T-cell (primary cell): ENCODE results near the gene CAPN9. TPM values are rescaled to one million over a fixed set of nuclear protein-coding genes. Genes with fewer than 3 reads are reported as not detected.

Source experiments
- ATAC-seq, 4 experiments: fragments of 200-7000 bp in 3 of 4; fragments of 150-1000 bp in 1 of 4; cut with Tn5 transposase; replicated peaks in 1 of 4; 1 replicate in 3 of 4; 2 replicates in 1 of 4; pipeline ENCODE4 v1.10.0; 2021; ENCODE audit warnings: moderate library complexity in 3 of 4, mild to moderate bottlenecking in 2 of 4, moderate number of reproducible peaks in 1 of 4
- CTCF ChIA-PET, 2 donors: fragments of 300-600 bp; sonication (Branson Sonifier 250); formaldehyde crosslinking; loops; one replicate each; lab custom pipeline; 2022; ENCODE audit warnings: antibody characterized with exemption in 2 of 2; lab: Charles Lee
- POLR2A ChIA-PET, 2 donors: fragments of 300-600 bp; sonication (Branson Sonifier 250); formaldehyde crosslinking; loops; one replicate each; lab custom pipeline; 2022; ENCODE audit warnings: antibody characterized with exemption in 2 of 2; lab: Charles Lee
- DNase-seq, 35 experiments: peaks; one replicate each; pipeline versions ENCODE4 v3.0.0 to v3.0.0-alpha.2; 2013 to 2023
- H3K27ac ChIP-seq: one replicate; pipeline ENCODE4 v1.5.1; 2013; ENCODE audit warnings: low read length
- H3K27me3 ChIP-seq, 2 experiments: replicated peaks in 1 of 2; 1 replicate in 1 of 2; 2 replicates in 1 of 2; pipeline versions ENCODE4 v1.6.1 to v1.7.0; 2013; ENCODE audit warnings: low read length in 1 of 2, mixed read lengths in 1 of 2; ENCODE audit not compliant: control insufficient read depth in 2 of 2, insufficient read depth in 2 of 2; ENCODE audit errors: extremely low read depth in 1 of 2
- H3K36me3 ChIP-seq, 2 donors: 1 replicate in 1 of 2; 2 replicates in 1 of 2; pipeline versions ENCODE4 v1.6.1 to v1.7.0; 2013; ENCODE audit warnings: low read length in 1 of 2; ENCODE audit not compliant: control insufficient read depth in 2 of 2, insufficient read depth in 1 of 2; ENCODE audit errors: extremely low read depth in 1 of 2
- H3K4me1 ChIP-seq, 2 experiments: 1 replicate in 1 of 2; 2 replicates in 1 of 2; pipeline versions ENCODE4 v1.6.1 to v1.7.0; 2013; ENCODE audit warnings: low read length in 2 of 2, mixed read lengths in 1 of 2; ENCODE audit not compliant: insufficient read depth in 2 of 2, control insufficient read depth in 1 of 2; ENCODE audit errors: extremely low read depth in 1 of 2
- H3K4me3 ChIP-seq, 2 donors: 1 replicate in 1 of 2; 2 replicates in 1 of 2; pipeline versions ENCODE4 v1.5.1 to v1.7.0; 2013; ENCODE audit warnings: mild to moderate bottlenecking in 2 of 2, low read length in 1 of 2, moderate library complexity in 1 of 2; ENCODE audit not compliant: control insufficient read depth in 1 of 2; ENCODE audit errors: extremely low read depth in 1 of 2
- H3K9me3 ChIP-seq: 2 replicates; pipeline ENCODE4 v1.7.0; 2013
- H3K27ac Mint-ChIP-seq, 2 donors: one replicate each; pipeline ENCODE4 v1.8.0; 2020 to 2021; ENCODE audit warnings: mild to moderate bottlenecking in 2 of 2, mixed read lengths in 2 of 2
- H3K27me3 Mint-ChIP-seq, 2 donors: one replicate each; pipeline ENCODE4 v1.8.0; 2021 to 2022; ENCODE audit warnings: mixed read lengths in 2 of 2
- H3K36me3 Mint-ChIP-seq: one replicate; pipeline ENCODE4 v1.8.0; 2021; ENCODE audit warnings: mixed read lengths
- H3K4me1 Mint-ChIP-seq, 3 donors: one replicate each; pipeline ENCODE4 v1.8.0; 2020 to 2022; ENCODE audit warnings: mixed read lengths in 3 of 3, mild to moderate bottlenecking in 1 of 3
- H3K4me3 Mint-ChIP-seq, 3 donors: one replicate each; pipeline ENCODE4 v1.8.0; 2020 to 2022; ENCODE audit warnings: mild to moderate bottlenecking in 3 of 3, mixed read lengths in 3 of 3, moderate library complexity in 3 of 3
- H3K9me3 Mint-ChIP-seq, 3 donors: one replicate each; pipeline ENCODE4 v1.8.0; 2020 to 2022; ENCODE audit warnings: mixed read lengths in 3 of 3
- WGBS: methylation state at CpG from one replicate; pipeline ENCODE4 v1.1.5; 2013; ENCODE audit warnings: missing lambda C conversion rate; ENCODE audit not compliant: insufficient coverage; 5-methylcytosine and 5-hydroxymethylcytosine counted together
- total RNA-seq, 35 experiments: library from RNA in 6 of 35; stranded (reverse) in 6 of 35; fragments of 120-200 nt in 1 of 35; gene quantifications; one replicate each; pipeline versions ENCODE4 v1.2.1 to v1.2.4 and lab custom pipeline; 2013 to 2026

Gene CAPN9
- total RNA-seq, 5 donors from 2014 or later (not counting 1 experiment from before 2014, with no cell fraction given), result not detected

GRCh38 chr1:230758709-230759368 lies 11.7 kb downstream of the CAPN9 start:
- Mint-ChIP-seq H3K36me3 (no peaks in the 10 kb centered on the region), H3K4me1 (no peaks in the 10 kb centered on the region), H3K4me3 (no peak overlapping the region), H3K27me3 (peaks cover 15 to 16% of the 10 kb centered on the region in 2 donors), H3K9me3 (no peaks in the 10 kb centered on the region), H3K27ac (no peak overlapping the region)
- POLR2A ChIA-PET, result no interaction called here
- CTCF ChIA-PET, result no interaction called here
- H3K36me3 ChIP-seq, result no peaks in the 10 kb centered on the region
- no peak overlapping the region for H3K4me3 ChIP-seq
- H3K9me3 ChIP-seq, result no peaks in the 10 kb centered on the region
- no peak overlapping the region for H3K27ac ChIP-seq
- ATAC-seq, result no peak
- H3K4me1 ChIP-seq, result no peaks in the 10 kb centered on the region
- 82% methylated on average over 6 of the region's 8 CpGs for whole genome bisulfite sequencing
- DNase-seq, result no peak
- peaks cover 0 to 15% of the 10 kb centered on the region in 2 experiments for H3K27me3 ChIP-seq

DNA sequence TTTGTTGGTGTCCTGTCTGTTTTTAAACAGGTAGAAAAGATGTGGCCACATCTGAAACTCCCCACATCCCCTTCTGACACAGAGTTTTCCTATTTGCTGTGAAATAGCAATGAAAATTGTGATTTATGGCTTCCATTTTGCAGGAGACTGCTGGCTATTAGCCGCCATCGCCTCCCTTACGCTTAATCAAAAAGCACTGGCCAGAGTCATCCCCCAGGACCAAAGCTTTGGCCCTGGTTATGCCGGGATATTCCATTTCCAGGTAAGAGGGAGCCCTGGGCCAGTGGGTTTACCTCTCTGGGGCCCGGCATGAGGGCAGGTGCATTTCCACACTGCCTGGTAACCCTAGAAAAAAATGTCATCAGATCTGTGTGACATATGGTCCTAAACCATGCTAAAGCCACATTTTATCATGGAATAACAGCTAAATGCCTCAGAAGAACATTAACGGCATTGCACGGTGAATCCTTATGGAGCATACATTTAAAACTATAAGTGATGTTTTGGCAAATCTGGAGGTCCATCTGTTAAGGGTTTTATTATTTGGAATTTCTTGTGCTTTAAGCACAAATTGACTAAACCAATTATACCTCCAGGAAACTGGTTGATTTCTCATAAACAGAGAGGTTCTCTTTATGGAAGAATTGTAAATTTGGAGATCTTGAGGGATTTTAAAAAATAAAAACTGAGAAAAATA lies 12.3 kb downstream of the CAPN9 start:
- Mint-ChIP-seq H3K4me1 (no peaks in the 10 kb centered on the region), H3K9me3 (no peaks in the 10 kb centered on the region), H3K4me3 (no peak overlapping the region), H3K27me3 (peaks cover 15 to 16% of the 10 kb centered on the region in 2 donors), H3K36me3 (no peaks in the 10 kb centered on the region), H3K27ac (no peak overlapping the region)
- ChIA-PET POLR2A (no interaction called here), CTCF (no interaction called here)
- H3K27me3 ChIP-seq, result peaks cover 0 to 15% of the 10 kb centered on the region in 2 experiments
- H3K4me1 ChIP-seq, result no peaks in the 10 kb centered on the region
- H3K36me3 ChIP-seq, result no peaks in the 10 kb centered on the region
- H3K27ac ChIP-seq, result no peak overlapping the region
- DNase-seq (no peak), ATAC-seq (no peak)
- no peaks in the 10 kb centered on the region for H3K9me3 ChIP-seq
- 96% methylated on average over 5 of the region's 7 CpGs for WGBS
- H3K4me3 ChIP-seq, result no peak overlapping the region

GRCh38 chr1:230760360-230760827 lies 13.2 kb downstream of the CAPN9 start:
- WGBS, result 73% methylated on average over 5 of the region's 7 CpGs
- peaks cover 15 to 16% of the 10 kb centered on the region in 2 donors for H3K27me3 Mint-ChIP-seq

DNA sequence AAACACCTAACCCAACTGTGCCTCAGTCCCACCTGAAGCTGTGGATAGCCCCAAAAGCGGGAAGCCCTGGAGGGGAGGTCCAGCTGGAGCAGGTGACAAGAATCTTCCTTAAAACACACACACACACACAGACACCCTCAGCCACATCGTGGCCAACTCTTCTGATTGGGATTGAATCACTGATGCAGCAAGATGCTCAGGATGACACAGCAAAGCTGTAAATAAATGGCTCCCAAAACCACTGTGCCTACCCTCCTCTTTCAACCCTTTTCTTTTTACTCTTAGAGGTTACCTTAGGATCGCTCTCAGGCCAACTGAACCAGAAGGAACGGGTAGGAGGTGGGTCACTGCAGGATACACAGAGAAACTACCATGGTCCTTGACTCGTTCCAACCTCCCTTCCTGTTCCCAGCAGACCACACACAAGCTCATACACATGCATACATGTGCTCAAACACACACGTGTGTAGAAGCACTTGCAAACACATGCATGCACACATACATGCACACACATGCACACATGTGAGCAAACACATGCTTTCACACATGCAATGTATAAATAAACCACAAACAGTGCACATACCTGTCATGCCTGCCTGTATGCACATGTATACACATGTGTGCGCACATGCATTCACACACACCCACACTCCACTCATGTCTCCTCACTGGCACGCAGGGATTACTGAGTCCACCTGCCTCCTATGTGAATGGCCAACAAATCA lies 14.4 kb downstream of the CAPN9 start:
- ChIA-PET POLR2A (no interaction called here), CTCF (no interaction called here)
- Mint-ChIP-seq H3K4me1 (no peaks in the 10 kb centered on the region), H3K27ac (no peak overlapping the region), H3K4me3 (no peak overlapping the region), H3K9me3 (no peaks in the 10 kb centered on the region), H3K36me3 (no peaks in the 10 kb centered on the region), H3K27me3 (peaks cover 11 to 15% of the 10 kb centered on the region in 2 donors)
- Histone ChIP-seq H3K36me3 (no peaks in the 10 kb centered on the region), H3K4me1 (no peaks in the 10 kb centered on the region), H3K9me3 (no peaks in the 10 kb centered on the region), H3K4me3 (no peak overlapping the region), H3K27ac (no peak overlapping the region), H3K27me3 (peaks cover 0 to 8% of the 10 kb centered on the region in 2 experiments)
- 76% methylated on average over 6 of the region's 8 CpGs for WGBS
- no peak for DNase-seq
- no peak for ATAC-seq

More at GRCh38 chr1:230760360-230760827, 13.2 kb downstream of the CAPN9 start:
- Mint-ChIP-seq H3K9me3 (no peaks in the 10 kb centered on the region), H3K4me1 (no peaks in the 10 kb centered on the region), H3K4me3 (no peak overlapping the region), H3K36me3 (no peaks in the 10 kb centered on the region), H3K27ac (no peak overlapping the region)
- CTCF ChIA-PET, result no interaction called here
- POLR2A ChIA-PET, result no interaction called here
- H3K4me1 ChIP-seq, result no peaks in the 10 kb centered on the region
- H3K36me3 ChIP-seq, result no peaks in the 10 kb centered on the region
- H3K4me3 ChIP-seq, result no peak overlapping the region
- H3K27me3 ChIP-seq, result peaks cover 0 to 8% of the 10 kb centered on the region in 2 experiments
- no peak for ATAC-seq
- H3K9me3 ChIP-seq, result no peaks in the 10 kb centered on the region
- H3K27ac ChIP-seq, result no peak overlapping the region
- DNase-seq, result no peak

DNA sequence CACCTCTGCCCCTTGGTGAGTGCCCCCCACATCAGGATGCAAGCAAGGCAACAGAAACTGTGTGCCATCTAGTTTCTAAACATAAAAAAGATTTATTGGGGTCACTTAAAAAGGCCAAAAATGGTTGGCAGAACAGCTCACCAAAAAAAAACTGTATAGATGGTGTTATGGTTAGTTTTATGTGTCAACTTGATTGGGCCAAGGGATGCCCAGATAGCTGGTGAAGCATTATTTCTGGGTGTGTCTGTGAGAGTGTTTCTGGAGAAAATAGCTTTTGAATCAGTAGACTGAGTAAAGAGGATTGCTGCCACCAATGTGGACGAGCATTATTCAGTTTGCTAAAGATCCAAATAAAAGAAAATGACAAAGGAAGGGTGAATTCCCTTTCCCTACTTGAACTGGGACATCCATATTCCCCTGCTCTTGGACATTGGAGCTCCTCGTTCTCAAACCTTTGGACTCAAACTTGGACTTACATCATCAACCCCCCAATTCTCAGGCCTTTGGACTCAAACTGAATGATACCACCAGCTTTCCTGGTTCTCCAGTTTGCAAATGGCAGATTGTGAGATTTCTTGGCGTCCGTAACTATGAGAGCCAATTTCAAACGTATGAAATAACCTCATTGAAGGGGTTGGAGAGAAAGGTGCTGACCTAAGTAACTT lies 16.9 kb downstream of the CAPN9 start:
- H3K36me3 ChIP-seq, result no peaks in the 10 kb centered on the region
- CTCF ChIA-PET, result no interaction called here

DNA sequence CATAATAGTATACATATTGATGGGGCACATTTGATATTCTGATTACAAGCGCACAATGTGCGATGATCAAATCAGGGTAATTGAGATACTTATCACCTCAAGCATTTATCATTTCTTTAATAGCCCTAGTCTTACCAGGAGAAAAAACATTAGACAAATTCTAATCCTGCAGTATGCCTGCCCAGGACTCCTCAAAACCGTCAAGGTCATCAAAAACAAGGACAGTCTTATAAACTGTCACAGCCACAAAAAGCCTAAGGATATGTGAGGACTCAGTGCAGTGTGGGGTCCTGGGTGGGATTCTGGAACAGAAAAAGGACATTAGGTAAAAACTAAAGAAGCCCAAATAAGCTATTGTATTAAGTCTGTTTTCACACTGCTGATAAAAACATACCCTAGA lies 19.1 kb downstream of the CAPN9 start:
- POLR2A ChIA-PET, result interaction anchor here in 1 of 2 donors (0.6 kb wide), 1 partner anchor 124 kb away, joined by 3 read pairs; no protein-coding TSS in a partner anchor
- H3K9me3 ChIP-seq, result no peaks in the 10 kb centered on the region
- H3K4me1 ChIP-seq, result no peaks in the 10 kb centered on the region
- WGBS, result no CpG with 5 or more reads among the region's 3 CpGs
- Mint-ChIP-seq H3K36me3 (no peaks in the 10 kb centered on the region), H3K27me3 (peaks cover 6 to 11% of the 10 kb centered on the region in 2 donors), H3K4me1 (no peaks in the 10 kb centered on the region), H3K9me3 (peaks cover 0 to 3% (median 3%) of the 10 kb centered on the region in 3 donors), H3K4me3 (no peak overlapping the region), H3K27ac (no peak overlapping the region)
- no peak for DNase-seq
- H3K4me3 ChIP-seq, result no peak overlapping the region
- CTCF ChIA-PET, result no interaction called here
- ATAC-seq, result no peak
- H3K27me3 ChIP-seq, result peaks cover 0 to 6% of the 10 kb centered on the region in 2 experiments
- no peaks in the 10 kb centered on the region for H3K36me3 ChIP-seq
- H3K27ac ChIP-seq, result no peak overlapping the region

More for the DNA sequence above, 16.9 kb downstream of the CAPN9 start:
- DNase-seq, result no peak
- Mint-ChIP-seq H3K27me3 (peaks cover 9 to 10% of the 10 kb centered on the region in 2 donors), H3K9me3 (no peaks in the 10 kb centered on the region), H3K36me3 (no peaks in the 10 kb centered on the region), H3K4me3 (no peak overlapping the region), H3K4me1 (no peaks in the 10 kb centered on the region), H3K27ac (no peak overlapping the region)
- POLR2A ChIA-PET, result no interaction called here
- Histone ChIP-seq H3K4me3 (no peak overlapping the region), H3K27ac (no peak overlapping the region), H3K27me3 (peaks cover 0 to 11% of the 10 kb centered on the region in 2 experiments), H3K9me3 (no peaks in the 10 kb centered on the region), H3K4me1 (no peaks in the 10 kb centered on the region)
- ATAC-seq, result no peak
- 70% methylated on average over 2 of the region's 5 CpGs for WGBS
